Fibroblast of peridontal ligament (primary cell): Measurements from ENCODE around the gene SERPINA4.
"Not testable (repeated sequence)": the region's sequence is repeated elsewhere in the genome, so short reads cannot be mapped to it uniquely, and the experiment has no call there.

Experiments used
- DNase-seq: peaks from one replicate; pipeline ENCODE4 v3.0.0-alpha.2; 2010; ENCODE audit errors: extremely low read depth

The SERPINA4 gene

DNA sequence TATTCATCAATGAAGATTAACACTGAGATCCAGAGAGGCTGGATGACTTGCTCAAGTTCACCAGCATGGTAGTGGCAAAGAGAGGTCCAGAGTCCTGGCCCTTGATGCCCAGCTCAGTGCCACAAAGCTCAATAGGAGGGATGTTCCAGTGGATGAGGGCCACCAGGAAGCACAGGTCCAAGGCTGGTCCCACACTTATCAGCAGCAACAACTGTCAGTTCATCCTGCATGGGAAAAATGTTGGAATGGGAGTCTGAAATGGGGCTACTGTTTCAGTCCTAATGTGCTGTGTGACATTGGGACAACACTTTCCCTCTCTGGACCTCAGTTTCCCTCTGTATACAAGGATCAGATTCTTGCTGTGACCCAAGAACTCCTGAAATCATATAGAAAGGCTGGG is 31.2 kb downstream of the SERPINA4 start:
- DNase-seq: no peak

DNA sequence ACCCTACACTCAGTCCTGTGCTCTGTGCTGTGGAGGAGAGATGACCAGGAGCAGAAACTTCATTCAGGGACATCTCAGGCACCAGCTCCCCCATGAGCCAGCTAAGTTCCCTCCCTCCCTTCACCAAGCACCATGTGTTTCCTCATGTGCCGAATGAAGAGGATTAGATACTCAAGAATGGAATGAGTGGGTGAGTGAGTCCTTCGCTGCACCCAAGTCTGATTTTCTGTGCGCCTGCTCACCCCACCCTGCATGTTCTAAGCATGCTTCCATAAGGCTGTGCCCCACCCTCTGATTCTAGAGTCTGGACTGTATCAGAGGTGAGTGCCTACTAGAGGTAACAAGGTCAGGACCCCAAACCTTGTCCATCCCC is 32.1 kb downstream of the SERPINA4 start:
- no peak for DNase-seq

DNA sequence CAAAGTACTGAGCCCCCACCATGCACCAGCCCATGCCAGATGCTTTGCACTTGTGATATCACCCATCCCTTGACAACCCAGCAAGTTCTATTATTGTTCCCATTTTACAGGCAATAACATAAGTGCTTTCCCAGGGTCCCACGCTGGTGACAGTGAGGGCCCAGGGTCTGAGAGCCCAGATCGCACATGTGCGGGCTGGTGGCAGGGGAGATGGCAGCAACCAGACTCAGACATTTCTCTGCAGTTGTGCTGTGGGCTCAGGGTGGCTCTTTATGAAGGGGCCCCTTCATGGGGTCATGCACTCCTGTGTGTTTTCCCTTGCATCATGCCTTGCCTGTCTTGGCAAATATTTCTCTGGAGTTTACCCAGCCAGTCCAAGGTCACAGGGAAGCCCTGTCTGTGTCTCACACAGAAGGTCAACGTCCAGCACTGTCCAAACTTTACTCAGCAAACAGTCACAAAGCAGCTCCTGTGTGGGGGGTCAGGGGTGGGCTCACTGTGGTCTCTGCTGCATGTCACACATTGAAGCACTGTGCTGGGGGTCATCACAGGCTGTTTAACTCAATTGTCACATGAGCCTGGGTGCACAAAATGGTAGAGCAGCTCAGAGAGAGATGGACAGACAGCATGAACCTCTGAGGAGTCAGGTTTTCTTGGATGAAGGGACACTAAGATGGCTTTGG is 32.6 kb downstream of the SERPINA4 start:
- DNase-seq: no peak

DNA sequence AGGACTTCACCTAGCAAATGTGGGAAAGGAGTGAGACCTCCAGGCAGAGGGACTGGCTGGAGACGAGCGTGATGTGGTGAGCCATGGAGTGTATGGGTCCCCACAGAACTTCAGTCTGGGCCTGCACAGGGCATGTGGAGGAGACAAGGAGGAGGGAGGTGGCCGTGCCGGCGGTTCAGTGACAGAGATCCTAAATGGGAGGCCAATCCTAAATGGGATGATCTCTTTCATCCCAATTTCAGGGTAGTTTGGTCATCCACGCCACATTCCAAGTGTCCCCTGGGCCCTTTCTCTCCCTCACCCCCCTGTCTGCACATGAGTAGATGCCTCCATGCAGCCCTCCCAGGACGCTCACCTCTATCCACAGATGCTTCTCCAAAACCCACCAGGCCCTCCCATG is 33.2 kb downstream of the SERPINA4 start:
- DNase-seq: no peak

DNA sequence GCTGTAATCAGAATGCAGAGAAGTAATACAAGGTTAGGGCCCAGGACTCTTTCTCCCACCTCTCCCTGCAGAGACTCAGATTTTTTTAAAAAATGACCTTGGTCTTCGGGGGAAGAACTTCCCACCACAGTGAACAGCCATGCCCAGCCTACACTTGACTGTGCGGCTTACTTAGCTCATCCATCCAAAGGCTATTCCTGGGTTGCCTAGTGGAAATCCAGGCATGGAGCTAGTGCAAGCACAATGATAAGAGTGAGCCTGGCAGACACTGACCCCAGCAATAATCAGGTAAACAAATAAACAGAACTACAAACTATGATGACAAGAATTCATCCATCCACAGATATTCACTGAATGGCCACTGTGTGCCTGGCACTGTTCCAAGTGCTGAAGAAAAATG is 34.7 kb downstream of the SERPINA4 start:
- no peak for DNase-seq

DNA sequence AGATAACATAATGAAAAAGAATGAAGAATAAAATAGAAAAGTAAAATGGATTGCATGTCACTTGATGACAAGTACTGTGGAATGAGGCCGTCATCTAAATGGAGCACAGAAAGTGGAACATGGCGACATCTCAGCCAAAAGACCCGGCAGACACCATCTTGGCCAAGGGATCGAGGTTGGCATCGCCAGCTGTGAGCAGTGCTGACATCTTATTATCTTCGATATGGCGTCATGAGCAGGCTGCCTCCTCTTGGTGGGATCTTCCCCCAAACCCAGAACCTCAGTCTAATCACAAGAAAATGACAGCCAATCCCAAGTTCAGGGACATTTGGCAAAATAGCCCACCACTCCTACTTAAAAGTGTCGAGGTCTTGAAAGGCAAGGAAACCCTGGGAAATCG is 35.1 kb downstream of the SERPINA4 start:
- DNase-seq: no peak

DNA sequence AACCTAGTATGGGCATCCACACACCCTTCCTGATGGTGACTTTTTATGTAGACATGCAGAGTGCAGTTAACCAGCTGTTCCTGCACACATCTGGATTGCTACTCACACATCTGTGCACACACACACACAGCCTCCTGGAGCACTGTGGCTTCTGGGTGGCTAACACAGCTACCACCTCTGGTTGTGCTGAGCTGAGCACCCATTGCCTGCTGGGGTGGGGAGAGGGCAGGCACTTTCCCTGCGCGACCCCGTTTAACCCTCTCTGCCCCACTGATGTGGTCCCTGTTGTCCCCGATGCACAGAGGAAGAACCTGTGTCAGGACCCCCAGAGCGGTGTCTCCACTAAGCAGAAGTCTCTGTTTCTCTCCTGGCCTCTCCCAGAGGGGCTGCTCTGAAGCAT is 36.5 kb downstream of the SERPINA4 start:
- no peak for DNase-seq

DNA sequence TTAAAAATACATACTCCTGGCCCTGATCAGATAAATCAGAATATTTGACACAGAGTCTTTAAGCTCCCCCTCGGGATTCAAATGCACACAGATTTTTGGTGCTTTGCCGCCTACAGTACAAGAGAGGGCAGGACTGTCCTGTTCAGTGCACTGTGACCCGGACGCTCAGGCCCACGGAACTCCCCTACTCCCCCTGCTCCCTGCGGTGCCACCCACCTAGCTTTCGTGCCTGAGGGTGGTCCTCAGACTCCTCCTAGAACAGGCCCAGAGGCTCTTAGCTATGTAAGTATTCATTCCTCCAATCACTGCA is 37.2 kb downstream of the SERPINA4 start:
- DNase-seq: no peak

DNA sequence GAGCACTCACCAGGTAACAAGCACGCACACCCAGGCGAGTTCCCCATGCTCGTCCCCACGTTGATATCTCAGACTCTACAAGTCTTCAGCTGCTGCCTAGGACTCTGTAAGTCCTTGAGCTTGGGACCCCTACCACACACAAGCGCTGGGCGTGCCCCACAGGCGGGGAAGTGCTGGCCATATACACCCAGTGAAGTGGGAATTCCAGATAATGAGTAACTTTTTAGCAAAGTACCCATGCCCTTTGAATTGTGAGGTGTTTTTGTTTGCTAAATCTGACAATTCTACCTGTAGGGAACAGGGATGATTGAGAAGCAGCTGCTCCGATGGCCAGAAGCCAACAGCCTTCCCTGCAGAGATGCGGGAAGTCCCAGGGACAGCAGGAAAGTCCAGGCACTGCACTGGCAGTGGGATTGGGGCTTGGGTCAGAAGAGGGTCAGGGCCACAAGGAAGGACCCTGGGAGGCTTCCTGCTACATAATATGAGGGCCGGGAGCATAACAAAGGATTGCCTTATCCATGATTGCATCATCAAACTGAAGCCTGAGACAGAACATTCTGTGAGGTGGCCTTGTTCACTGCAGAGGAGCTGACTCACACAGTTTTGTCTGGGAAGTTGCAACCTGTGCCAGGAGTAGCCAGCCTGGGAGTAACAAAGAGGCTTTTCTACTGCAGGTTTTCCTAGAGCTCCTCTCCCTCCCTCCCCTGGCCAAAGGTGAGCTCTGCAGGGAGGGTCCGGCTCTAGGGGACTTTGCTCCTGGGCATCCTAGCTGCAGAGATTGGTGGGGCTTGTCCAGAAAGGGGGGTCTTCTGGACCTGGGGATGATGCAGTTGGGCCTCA is 37.8 kb downstream of the SERPINA4 start:
- peak; percentile 94 for DNase-seq

DNA sequence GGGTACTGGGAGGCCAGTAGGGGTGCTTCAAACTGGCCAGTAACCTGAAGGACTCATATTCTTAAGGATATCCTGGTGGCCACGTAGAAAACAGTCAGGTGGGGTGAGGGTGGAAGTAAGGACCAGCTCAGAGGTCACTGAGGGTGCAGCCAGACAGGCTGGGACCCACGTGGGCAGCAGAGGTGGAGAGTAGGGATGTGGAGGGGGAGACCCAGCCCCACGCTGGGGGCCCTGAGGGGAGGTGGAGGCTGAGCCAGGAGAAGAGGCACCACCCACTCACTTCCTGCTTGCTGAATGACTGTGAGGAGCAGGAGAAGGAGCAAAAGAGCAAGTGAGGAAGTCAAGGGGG is 38.4 kb downstream of the SERPINA4 start:
- no peak for DNase-seq

DNA sequence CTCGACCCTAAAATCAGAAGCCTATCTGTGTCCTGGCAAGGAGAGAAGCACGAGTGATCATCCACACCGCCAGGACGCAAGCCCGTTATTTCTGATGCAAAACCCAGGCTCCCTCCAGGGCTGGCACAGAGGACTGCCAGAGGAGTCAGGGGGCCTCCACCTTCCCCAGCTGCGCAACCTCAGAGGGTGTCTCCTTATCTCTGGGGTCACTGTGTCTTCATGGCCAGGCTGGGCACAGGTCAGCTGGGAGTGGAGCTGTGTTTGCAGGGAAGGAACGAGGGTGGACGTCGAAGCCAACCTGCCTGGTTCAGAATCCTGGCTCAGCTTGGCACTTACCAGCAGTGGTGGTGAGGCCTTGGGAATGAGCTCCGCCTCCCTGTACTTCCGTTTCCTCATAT is 38.9 kb downstream of the SERPINA4 start:
- no peak for DNase-seq

DNA sequence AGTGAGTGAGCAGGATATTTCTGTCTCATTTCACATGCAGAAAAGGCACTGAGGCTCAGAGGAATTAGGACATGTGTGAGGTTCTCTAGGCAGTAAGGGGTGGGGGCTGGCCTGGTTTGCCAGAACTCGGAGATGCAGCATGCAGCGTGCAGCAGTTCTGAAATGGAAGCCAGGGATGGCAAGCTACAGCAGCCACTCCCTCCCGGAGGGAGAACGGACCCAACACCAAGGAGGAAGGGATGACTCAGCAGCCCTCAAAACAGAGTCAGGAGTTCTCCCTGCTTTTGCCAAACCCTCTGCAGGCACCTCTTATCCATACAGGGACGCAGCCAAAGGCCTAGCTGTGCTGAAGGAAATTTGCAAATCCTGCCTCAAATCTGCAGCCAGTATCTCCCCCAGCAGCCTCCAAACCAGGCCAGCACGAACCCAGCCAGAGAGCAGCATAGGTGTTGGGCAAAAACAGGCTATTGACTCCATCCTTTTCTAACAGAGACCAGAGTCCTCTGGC is 40.7 kb downstream of the SERPINA4 start:
- DNase-seq: peak; percentile 95

DNA sequence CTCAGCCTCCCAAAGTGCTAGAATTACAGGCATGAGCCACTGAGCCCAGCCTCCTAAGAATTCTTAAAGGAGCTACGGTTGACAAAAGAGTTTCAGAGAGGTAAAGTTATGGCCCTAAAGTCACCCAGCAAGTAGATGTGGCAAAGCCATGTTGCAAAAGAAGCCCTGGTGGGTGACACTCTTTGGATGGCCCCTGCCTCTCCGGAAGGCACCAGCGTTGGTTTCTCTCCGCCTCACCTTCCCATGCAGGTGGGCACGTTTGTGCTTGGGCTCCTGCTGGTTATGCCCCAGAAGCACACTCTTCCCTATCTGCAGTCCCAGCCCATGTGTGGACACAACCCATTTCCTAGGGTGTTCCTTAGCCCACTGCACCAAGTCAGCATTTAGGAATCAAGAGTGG is 41.5 kb downstream of the SERPINA4 start:
- no peak for DNase-seq

DNA sequence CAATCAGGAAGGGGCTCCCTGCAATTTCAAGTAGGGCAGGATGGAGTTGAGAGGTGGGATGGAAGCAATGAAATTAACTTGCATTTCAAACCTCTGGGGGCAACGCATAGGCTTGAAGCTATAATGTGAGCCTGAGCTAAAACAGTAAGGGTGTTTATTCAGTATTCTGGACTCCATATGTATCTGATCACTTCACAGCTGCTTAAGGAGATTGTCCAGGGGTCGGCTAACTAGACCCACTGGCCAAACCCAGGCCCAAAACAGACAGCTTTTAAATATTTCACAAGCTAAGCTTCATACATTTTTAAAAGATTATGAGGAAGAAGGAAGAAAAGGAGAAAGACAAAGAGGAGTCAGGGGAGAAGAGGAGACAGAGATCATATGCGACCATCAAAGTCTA is 44.1 kb downstream of the SERPINA4 start:
- no peak for DNase-seq

DNA sequence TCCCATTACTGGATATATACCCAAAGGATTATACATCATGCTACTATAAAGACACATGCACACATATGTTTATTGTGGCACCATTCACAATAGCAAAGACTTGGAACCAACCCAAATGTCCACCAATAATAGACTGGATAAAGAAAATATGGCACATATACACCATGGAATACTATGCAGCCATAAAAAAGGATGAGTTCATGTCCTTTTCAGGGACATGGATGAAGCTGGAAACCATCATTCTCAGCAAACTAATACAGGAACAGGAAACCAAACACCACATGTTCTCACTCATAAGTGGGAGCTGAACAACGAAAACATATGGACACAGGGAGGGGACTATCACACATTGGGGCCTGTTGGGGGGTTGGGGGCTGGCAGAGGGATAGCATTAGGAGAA is 47.7 kb downstream of the SERPINA4 start:
- not testable (repeated sequence) for DNase-seq

DNA sequence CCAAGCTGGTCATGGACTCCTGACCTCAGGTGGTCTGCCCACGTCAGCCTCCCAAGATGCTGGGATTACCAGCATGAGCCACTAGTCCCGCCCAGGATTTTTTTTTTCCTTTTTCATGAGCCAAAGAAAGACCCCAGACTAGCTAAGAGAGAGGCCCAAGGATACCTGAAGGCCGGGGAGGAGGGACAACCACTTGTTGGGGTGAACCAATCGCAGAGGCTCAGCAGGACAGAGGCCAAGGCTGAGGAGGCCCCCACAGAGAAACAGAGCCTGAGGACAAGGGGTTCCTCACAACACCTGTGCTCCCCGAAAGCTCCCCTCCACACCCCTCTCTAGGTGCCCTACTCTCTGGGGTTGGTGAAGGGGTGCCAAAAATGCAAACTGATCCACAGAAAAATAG is 49.9 kb downstream of the SERPINA4 start:
- no peak for DNase-seq

DNA sequence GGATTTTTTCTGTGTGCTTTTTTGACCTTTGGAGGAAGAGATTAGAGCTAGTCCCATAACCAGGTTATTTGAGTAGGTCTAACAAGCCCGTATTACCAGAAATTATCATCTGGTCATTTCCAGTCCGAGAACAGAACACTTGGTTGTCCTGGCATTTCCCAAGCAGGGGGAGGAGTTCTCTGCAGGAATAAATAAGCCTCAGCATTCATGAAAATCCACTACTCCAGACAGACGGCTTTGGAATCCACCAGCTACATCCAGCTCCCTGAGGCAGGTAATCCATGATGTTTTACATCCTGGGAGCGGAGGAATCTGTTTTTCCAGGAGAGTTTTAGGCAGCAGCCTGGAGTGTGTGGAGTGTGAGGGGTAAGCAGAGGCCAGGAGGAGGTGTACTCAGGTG is 50.9 kb downstream of the SERPINA4 start, which contains the start of gene SERPINA3:
Gene SERPINA3 (plus strand): TSS at position 218 of the 400 bp plus-strand sequence. CDS start 2,051 bp downstream, outside the sequence.
- peak; percentile 8 for DNase-seq

DNA sequence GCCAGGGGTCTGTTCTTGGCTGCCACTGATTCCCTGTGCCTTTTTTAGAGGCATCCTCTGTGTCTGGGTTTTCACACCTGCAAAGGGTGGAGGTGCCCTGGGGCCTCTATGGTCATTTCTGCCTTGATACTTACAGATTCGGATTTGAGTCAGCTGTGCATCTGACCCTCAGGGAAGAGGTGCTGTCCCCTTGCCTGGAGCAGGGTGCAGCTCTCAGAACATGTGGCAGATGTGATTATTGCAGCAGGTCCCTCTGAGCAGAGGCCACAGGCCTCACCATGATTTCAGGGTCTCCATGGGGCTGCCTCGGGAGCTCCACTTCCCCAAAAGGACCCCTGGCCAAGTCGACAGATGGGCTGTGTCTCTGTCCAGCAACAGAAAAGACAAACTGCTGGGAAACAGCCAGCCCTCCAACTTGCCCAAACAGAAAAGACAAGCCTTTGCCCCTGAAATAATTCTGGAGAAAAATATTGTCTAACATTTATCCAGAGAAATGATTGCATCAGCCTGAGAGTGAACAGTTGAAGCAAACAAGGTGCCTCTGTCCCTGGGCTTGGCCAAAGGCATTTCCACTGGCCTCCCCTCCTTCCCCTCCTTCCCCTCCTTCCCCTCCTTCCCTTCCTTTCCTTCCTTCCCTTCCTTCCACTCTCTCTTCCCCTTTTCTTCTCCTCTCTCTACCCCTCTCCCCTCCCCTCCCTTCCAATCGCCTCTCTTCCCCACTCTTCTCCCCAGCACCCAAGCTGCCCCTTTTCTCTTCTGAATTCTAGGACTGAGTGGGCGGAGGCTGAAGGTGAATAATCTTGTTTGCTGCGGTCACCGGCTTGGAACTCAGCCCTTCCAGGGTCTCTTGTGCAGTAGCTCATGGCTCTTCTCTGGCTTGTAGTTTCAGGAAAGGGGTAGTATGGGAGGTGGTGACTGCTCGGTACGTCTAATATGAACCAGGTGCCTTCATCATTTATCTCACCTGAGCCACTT is 51.6 kb downstream of the SERPINA4 start:
- DNase-seq: peak; percentile 47

DNA sequence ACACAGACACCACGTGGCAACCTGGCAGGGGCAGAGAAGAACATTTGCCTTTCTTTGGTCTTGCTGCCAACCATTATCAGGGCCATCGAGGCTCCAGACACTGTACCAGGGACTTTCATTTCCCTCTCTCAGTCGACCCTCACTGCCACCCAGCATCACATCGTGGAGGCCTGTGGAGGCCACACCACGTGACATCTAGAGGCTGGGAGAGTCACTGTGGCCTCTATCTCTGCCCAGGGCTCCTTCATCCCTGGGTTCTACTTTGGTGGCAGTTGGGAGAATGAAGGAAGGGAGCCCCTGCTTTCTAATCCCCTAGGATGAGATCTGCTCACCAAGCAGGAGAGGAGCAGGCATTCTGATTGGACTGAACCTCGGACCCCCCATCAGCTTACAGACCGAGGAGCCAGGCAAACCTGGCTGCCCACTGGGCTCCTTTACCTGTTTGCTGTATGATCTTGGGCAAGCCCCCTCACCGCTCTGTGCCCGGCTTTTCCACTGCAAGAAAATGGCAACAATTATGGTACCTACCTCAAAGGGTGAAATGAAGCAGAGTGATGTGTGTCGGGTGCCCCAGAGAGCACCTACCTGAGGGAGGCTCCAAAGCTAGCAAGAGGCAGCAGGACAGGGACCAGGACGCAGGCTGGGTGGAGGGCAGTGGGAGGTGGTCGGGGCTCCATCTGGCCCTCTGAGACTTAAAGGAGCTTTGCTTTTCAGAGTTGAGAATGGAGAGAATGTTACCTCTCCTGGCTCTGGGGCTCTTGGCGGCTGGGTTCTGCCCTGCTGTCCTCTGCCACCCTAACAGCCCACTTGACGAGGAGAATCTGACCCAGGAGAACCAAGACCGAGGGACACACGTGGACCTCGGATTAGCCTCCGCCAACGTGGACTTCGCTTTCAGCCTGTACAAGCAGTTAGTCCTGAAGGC is 52.7 kb downstream of the SERPINA4 start:
- no peak for DNase-seq

DNA sequence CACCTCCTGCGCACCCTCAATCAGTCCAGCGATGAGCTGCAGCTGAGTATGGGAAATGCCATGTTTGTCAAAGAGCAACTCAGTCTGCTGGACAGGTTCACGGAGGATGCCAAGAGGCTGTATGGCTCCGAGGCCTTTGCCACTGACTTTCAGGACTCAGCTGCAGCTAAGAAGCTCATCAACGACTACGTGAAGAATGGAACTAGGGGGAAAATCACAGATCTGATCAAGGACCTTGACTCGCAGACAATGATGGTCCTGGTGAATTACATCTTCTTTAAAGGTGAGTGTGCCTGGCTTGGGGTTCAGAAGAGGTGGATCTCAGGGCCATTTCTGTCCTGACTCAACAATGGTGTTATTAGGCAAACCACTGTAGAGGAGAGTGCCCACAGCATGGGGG is 53.6 kb downstream of the SERPINA4 start:
- DNase-seq: no peak

DNA sequence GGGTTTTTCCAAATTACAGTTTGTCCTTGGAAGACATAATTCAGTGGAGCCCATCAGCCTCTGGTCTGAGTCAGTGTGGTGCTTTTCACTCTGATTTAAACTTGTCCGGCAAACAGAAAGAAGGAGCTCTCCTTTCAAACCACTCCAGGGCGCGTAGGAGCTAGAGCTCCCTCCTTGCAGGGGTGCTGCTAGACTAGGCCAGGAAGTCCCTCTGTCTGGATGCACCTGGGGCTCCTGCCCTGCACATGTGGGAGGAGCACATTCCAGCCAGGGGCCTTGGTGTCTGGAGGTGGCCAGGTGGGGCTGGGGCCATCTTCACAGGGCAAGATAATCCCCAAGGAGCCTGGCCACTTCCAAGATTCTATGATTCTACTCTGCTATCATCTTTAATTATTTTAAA is 54.0 kb downstream of the SERPINA4 start:
- DNase-seq: no peak
